Osteocyte (in vitro differentiated cells): ENCODE results near the gene TMEM38A. TPM values are rescaled to one million over a fixed set of nuclear protein-coding genes. Genes with fewer than 3 reads are reported as not detected.

ENCODE experiments used
- DNase-seq: peaks from one replicate; pipeline ENCODE4 v3.0.0; 2021; ENCODE audit warnings: mixed read lengths; ENCODE audit not compliant: unreplicated experiment; ENCODE audit errors: extremely low spot score
- H3K27ac Mint-ChIP-seq: one replicate; pipeline ENCODE4 v1.8.0; 2021; ENCODE audit warnings: mild to moderate bottlenecking, mixed read lengths; ENCODE audit not compliant: unreplicated experiment
- H3K27me3 Mint-ChIP-seq: one replicate; pipeline ENCODE4 v1.8.0; 2021; ENCODE audit warnings: mixed read lengths; ENCODE audit not compliant: unreplicated experiment
- H3K36me3 Mint-ChIP-seq: one replicate; pipeline ENCODE4 v1.8.0; 2021; ENCODE audit warnings: mixed read lengths; ENCODE audit not compliant: unreplicated experiment
- H3K4me1 Mint-ChIP-seq: one replicate; pipeline ENCODE4 v1.8.0; 2021; ENCODE audit warnings: mixed read lengths; ENCODE audit not compliant: unreplicated experiment
- H3K4me3 Mint-ChIP-seq: one replicate; pipeline ENCODE4 v1.8.0; 2021; ENCODE audit warnings: mild to moderate bottlenecking, moderate library complexity, mixed read lengths; ENCODE audit not compliant: unreplicated experiment
- H3K9me3 Mint-ChIP-seq: one replicate; pipeline ENCODE4 v1.8.0; 2021; ENCODE audit warnings: mixed read lengths; ENCODE audit not compliant: unreplicated experiment
- CTCF ChIP-seq: fragments of 200-600 bp; sonication (generic); IDR thresholded peaks from 2 replicates; pipeline ENCODE4 v1.5.0; 2021; ENCODE audit warnings: antibody characterized with exemption, mild to moderate bottlenecking, moderate library complexity
- total RNA-seq: library from RNA; stranded (reverse); gene quantifications from 2 replicates; pipeline ENCODE4 v1.2.1, GENCODE V29; 2021

TMEM38A gene
- total RNA-seq, 1 donor from 2014 or later = 6.3 TPM

- no peaks in the 10 kb centered on the region for H3K9me3 Mint-ChIP-seq
These were observed 33.6 kb upstream of the TMEM38A start for GRCh38 chr19:16627193-16627927.

GRCh38 chr19:16627928-16628182 is 33.1 kb upstream of the TMEM38A start:
- no peak for DNase-seq
- TF ChIP-seq CTCF = no peak
- no peaks in the 10 kb centered on the region for H3K9me3 Mint-ChIP-seq
- H3K27me3 Mint-ChIP-seq = no peaks in the 10 kb centered on the region
- no peak overlapping the region for H3K27ac Mint-ChIP-seq
- peak overlapping the region; percentile 90 for H3K4me3 Mint-ChIP-seq
- H3K4me1 Mint-ChIP-seq = peaks cover 33% of the 10 kb centered on the region
- peaks cover 7% of the 10 kb centered on the region for H3K36me3 Mint-ChIP-seq

More at GRCh38 chr19:16627193-16627927, 33.6 kb upstream of the TMEM38A start:
- Mint-ChIP-seq H3K4me1 (peaks cover 33% of the 10 kb centered on the region), H3K27ac (peak overlapping the region; percentile 86), H3K36me3 (peaks cover 7% of the 10 kb centered on the region), H3K4me3 (peak overlapping the region; percentile 90), H3K27me3 (no peaks in the 10 kb centered on the region)
- no peak for DNase-seq
- TF ChIP-seq CTCF = no peak

GRCh38 chr19:16628183-16628983 is 32.6 kb upstream of the TMEM38A start, which contains the start of gene MED26:
TSS of gene MED26 (minus strand) at chr19:16628204. CDS start at chr19:16627943, 261 bp downstream.
- H3K36me3 Mint-ChIP-seq = peaks cover 7% of the 10 kb centered on the region
- no peaks in the 10 kb centered on the region for H3K27me3 Mint-ChIP-seq
- peaks cover 33% of the 10 kb centered on the region for H3K4me1 Mint-ChIP-seq
- TF ChIP-seq CTCF = no peak
- no peaks in the 10 kb centered on the region for H3K9me3 Mint-ChIP-seq
- peak within 1 kb of the TSS; percentile 97 for H3K27ac Mint-ChIP-seq
- H3K4me3 Mint-ChIP-seq = peak within 1 kb of the TSS; percentile 99
- DNase-seq = peak; percentile 99

GRCh38 chr19:16628984-16629691 is 31.8 kb upstream of the TMEM38A start:
- no peaks in the 10 kb centered on the region for H3K27me3 Mint-ChIP-seq
- H3K4me1 Mint-ChIP-seq = peaks cover 33% of the 10 kb centered on the region
- peak overlapping the region; percentile 97 for H3K27ac Mint-ChIP-seq
- H3K9me3 Mint-ChIP-seq = no peaks in the 10 kb centered on the region
- H3K4me3 Mint-ChIP-seq = peak overlapping the region; percentile 99
- TF ChIP-seq CTCF = no peak
- H3K36me3 Mint-ChIP-seq = peaks cover 7% of the 10 kb centered on the region
- DNase-seq = no peak

GRCh38 chr19:16631465-16631864 is 29.5 kb upstream of the TMEM38A start:
- Mint-ChIP-seq H3K27me3 (no peaks in the 10 kb centered on the region), H3K4me3 (no peak overlapping the region), H3K4me1 (peaks cover 20% of the 10 kb centered on the region), H3K9me3 (no peaks in the 10 kb centered on the region), H3K27ac (no peak overlapping the region), H3K36me3 (peaks cover 7% of the 10 kb centered on the region)
- TF ChIP-seq CTCF = no peak
- DNase-seq = no peak
